Erythroblast (primary cell): ENCODE results near the gene BBS9.
"Not testable (repeated sequence)": the region's sequence is repeated elsewhere in the genome, so short reads cannot be mapped to it uniquely, and the experiment has no call there.

ENCODE experiments used
- GATA1 ChIP-seq: IDR thresholded peaks from 2 replicates; pipeline ENCODE4 v1.6.1; 2011; ENCODE audit warnings: low read depth, mild to moderate bottlenecking, control low read depth, low read length, moderate library complexity
- POLR2A ChIP-seq: IDR thresholded peaks from 2 replicates; pipeline ENCODE4 v1.6.1; 2011; ENCODE audit warnings: mild to moderate bottlenecking, low read length

- not testable (repeated sequence) for TF ChIP-seq POLR2A, GATA1
Observed at GRCh38 chr7:33094745-33095275, 34.6 kb upstream of the BBS9 start.
